ENCODE data around the gene CIB2.

Gene CIB2

GRCh38 chr15:78084449-78084750, 46.8 kb downstream of the CIB2 start:
- DNase-seq (ENCODE audit: low read depth) = no peak
- H3K4me3 ChIP-seq (ENCODE audit: low read length) = no peak overlapping the region
- no peak for TF ChIP-seq CTCF (conservative IDR thresholded peaks at IDR 0.05; ENCODE audit: low read depth, low read length)

- H3K4me3 ChIP-seq (ENCODE audit: low read length) = no peak overlapping the region
- no peak for TF ChIP-seq CTCF (conservative IDR thresholded peaks at IDR 0.05; ENCODE audit: low read depth, low read length)
- no peak for DNase-seq (ENCODE audit: low read depth)
These were observed 47.4 kb downstream of the CIB2 start for GRCh38 chr15:78083687-78084448.

- no peak for TF ChIP-seq CTCF (conservative IDR thresholded peaks at IDR 0.05; ENCODE audit: low read depth, low read length)
- no peak for DNase-seq (ENCODE audit: low read depth)
- no peak overlapping the region for H3K4me3 ChIP-seq (ENCODE audit: low read length)
These were observed 48.1 kb downstream of the CIB2 start for GRCh38 chr15:78083186-78083585.

GRCh38 chr15:78082743-78083110, 48.5 kb downstream of the CIB2 start:
- TF ChIP-seq CTCF (conservative IDR thresholded peaks at IDR 0.05; ENCODE audit: low read depth, low read length) = no peak
- DNase-seq (ENCODE audit: low read depth) = no peak
- H3K4me3 ChIP-seq (ENCODE audit: low read length) = no peak overlapping the region

- H3K4me3 ChIP-seq (ENCODE audit: low read length) = no peak overlapping the region
- TF ChIP-seq CTCF (conservative IDR thresholded peaks at IDR 0.05; ENCODE audit: low read depth, low read length) = no peak
- no peak for DNase-seq (ENCODE audit: low read depth)
These were observed 49.0 kb downstream of the CIB2 start for GRCh38 chr15:78082106-78082742.

DNA sequence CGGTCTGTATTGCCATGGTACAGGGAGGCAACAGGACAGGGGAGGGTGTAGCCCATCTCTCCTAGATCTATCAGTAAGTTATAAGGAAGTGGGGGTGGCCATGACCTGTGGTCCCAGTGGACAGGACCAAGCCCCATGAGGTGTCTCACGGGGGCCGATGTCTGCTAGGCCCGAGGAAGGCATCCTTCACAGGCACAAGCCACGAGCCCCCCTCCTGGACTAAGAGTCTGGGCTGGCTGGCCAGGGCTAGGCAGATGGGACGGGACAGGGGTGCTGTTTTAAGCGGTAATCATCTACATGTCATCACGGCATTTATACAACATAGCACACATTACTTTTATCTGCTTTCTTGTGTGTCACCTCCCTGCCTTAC, 51.2 kb downstream of the CIB2 start:
- H3K4me3 ChIP-seq (ENCODE audit: low read length) = no peak overlapping the region
- no peak for TF ChIP-seq CTCF (conservative IDR thresholded peaks at IDR 0.05; ENCODE audit: low read depth, low read length)
- DNase-seq (ENCODE audit: low read depth) = no peak
